Measurements from ENCODE around the gene IQCN.

DNA sequence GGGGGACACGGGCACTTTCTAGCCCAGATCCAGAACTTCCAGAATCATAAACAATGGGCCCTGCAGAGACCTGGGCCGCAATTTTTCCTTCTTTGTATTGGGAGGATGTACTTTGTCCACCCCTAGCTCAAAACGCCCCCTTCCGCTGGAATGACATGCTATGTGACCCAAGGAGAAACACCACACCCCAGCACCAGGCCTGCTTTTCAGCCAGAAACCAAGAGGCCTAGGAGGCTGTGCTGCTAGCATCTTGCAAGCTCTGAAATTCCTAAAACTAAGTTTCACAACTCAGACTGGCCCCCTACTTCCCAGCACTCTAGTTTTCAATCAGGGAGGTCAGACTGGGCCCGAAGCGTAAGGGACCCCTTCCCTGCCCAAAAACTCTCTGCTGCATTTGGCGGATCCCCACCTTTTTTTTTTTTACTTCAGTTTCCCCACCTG, 48.1 kb upstream of the IQCN start:
- TF ChIP-seq, protein P1, sequence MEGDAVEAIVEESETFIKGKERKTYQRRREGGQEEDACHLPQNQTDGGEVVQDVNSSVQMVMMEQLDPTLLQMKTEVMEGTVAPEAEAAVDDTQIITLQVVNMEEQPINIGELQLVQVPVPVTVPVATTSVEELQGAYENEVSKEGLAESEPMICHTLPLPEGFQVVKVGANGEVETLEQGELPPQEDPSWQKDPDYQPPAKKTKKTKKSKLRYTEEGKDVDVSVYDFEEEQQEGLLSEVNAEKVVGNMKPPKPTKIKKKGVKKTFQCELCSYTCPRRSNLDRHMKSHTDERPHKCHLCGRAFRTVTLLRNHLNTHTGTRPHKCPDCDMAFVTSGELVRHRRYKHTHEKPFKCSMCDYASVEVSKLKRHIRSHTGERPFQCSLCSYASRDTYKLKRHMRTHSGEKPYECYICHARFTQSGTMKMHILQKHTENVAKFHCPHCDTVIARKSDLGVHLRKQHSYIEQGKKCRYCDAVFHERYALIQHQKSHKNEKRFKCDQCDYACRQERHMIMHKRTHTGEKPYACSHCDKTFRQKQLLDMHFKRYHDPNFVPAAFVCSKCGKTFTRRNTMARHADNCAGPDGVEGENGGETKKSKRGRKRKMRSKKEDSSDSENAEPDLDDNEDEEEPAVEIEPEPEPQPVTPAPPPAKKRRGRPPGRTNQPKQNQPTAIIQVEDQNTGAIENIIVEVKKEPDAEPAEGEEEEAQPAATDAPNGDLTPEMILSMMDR (conservative IDR thresholded peaks at IDR 0.05; ENCODE audit: low read length): peak; percentile 77
- TF ChIP-seq EZH2phosphoT487 (IDR thresholded peaks at IDR 0.05; ENCODE audit: borderline replicate concordance, low read depth, low read length): no peak
